B cell (primary cell): Measurements from ENCODE around the gene GRK3. TPM values are rescaled to one million over a fixed set of nuclear protein-coding genes. Genes with fewer than 3 reads are reported as not detected.

Experiments
- ATAC-seq: fragments of 200-7000 bp; cut with Tn5 transposase; one replicate; pipeline ENCODE4 v1.10.0; 2021; ENCODE audit warnings: low read depth, mild to moderate bottlenecking, moderate number of reproducible peaks, moderate library complexity
- CTCF ChIA-PET: fragments of 350-600 bp; sonication (Branson Sonifier 250); formaldehyde crosslinking; loops from one replicate; lab custom pipeline; 2021; ENCODE audit warnings: antibody characterized with exemption, inconsistent platforms; lab: Charles Lee
- POLR2A ChIA-PET: fragments of 350-600 bp; sonication (Branson Sonifier 250); formaldehyde crosslinking; loops from one replicate; lab custom pipeline; 2021; ENCODE audit warnings: antibody characterized with exemption; lab: Charles Lee
- DNase-seq: peaks from one replicate; pipeline ENCODE4 v3.0.0; 2013
- H2AFZ ChIP-seq: 2 replicates; pipeline ENCODE4 v1.6.1; 2012; ENCODE audit warnings: mild to moderate bottlenecking, low read depth, low read length; ENCODE audit not compliant: insufficient read depth, poor library complexity, severe bottlenecking
- H3K27ac ChIP-seq, 2 donors: 1 replicate in 1 of 2; 2 replicates in 1 of 2; pipeline ENCODE4 v1.5.1; 2012 to 2013; ENCODE audit warnings: low read length in 2 of 2, mild to moderate bottlenecking in 2 of 2, moderate library complexity in 1 of 2
- H3K27me3 ChIP-seq, 4 experiments: fragments of 200-600 bp in 1 of 4; sonication (generic) in 1 of 4; replicated peaks in 1 of 4; 1 replicate in 2 of 4; 2 replicates in 2 of 4; pipeline versions ENCODE4 v1.6.1 to v1.7.0; 2013 to 2016; ENCODE audit warnings: low read length in 3 of 4, mild to moderate bottlenecking in 2 of 4, mixed read lengths in 1 of 4, moderate library complexity in 1 of 4; ENCODE audit not compliant: insufficient read depth in 4 of 4, control insufficient read depth in 3 of 4; ENCODE audit errors: control extremely low read depth in 1 of 4
- H3K36me3 ChIP-seq, 2 experiments: replicated peaks in 1 of 2; 1 replicate in 1 of 2; 2 replicates in 1 of 2; pipeline versions ENCODE4 v1.6.1 to v1.7.1; 2013; ENCODE audit warnings: low read length in 1 of 2; ENCODE audit not compliant: insufficient read depth in 2 of 2, control insufficient read depth in 1 of 2; ENCODE audit errors: control extremely low read depth in 1 of 2, extremely low read depth in 1 of 2
- H3K4me1 ChIP-seq, 2 donors: fragments of 200-600 bp in 1 of 2; sonication (generic) in 1 of 2; 1 replicate in 1 of 2; 2 replicates in 1 of 2; pipeline versions ENCODE4 v1.5.1 to v1.6.1; 2013 to 2017; ENCODE audit warnings: low read length in 2 of 2; ENCODE audit not compliant: control insufficient read depth in 2 of 2, insufficient read depth in 2 of 2
- H3K4me2 ChIP-seq: replicated peaks from 2 replicates; pipeline ENCODE3; 2012; ENCODE audit warnings: mild to moderate bottlenecking, low read depth, low read length; ENCODE audit not compliant: poor library complexity, severe bottlenecking
- H3K4me3 ChIP-seq, 5 experiments: fragments of 200-600 bp in 1 of 5; sonication (generic) in 1 of 5; 1 replicate in 3 of 5; 2 replicates in 2 of 5; pipeline versions ENCODE4 v1.5.1 to v1.7.0; 2011 to 2016; ENCODE audit warnings: low read length in 4 of 5, mild to moderate bottlenecking in 4 of 5, low read depth in 2 of 5, control low read depth in 1 of 5, moderate library complexity in 1 of 5; ENCODE audit not compliant: insufficient read depth in 1 of 5; ENCODE audit errors: control extremely low read depth in 1 of 5, extremely low read depth in 1 of 5
- H3K79me2 ChIP-seq: fragments of 200-600 bp; sonication (generic); one replicate; pipeline ENCODE4 v1.6.0; 2016; ENCODE audit warnings: low read length; ENCODE audit not compliant: control insufficient read depth, insufficient read depth
- H3K9ac ChIP-seq: fragments of 200-600 bp; sonication (generic); 2 replicates; pipeline ENCODE4 v1.6.1; 2017; ENCODE audit warnings: mild to moderate bottlenecking, low read length, moderate library complexity
- H3K9me3 ChIP-seq, 3 donors: one replicate each; pipeline versions ENCODE4 v1.6.1 to v1.7.1; 2013; ENCODE audit warnings: low read length in 2 of 3; ENCODE audit not compliant: control insufficient read depth in 2 of 3, insufficient read depth in 1 of 3; ENCODE audit errors: control extremely low read depth in 1 of 3
- H4K20me1 ChIP-seq: 2 replicates; pipeline ENCODE4 v1.6.0; 2012; ENCODE audit warnings: mild to moderate bottlenecking, low read length; ENCODE audit not compliant: insufficient read depth, control insufficient read depth, poor library complexity, severe bottlenecking
- H3K27ac Mint-ChIP-seq: one replicate; pipeline ENCODE4 v1.8.0; 2021; ENCODE audit warnings: mixed read lengths
- H3K27me3 Mint-ChIP-seq: one replicate; pipeline ENCODE4 v1.8.0; 2021; ENCODE audit warnings: mixed read lengths
- H3K4me1 Mint-ChIP-seq: one replicate; pipeline ENCODE4 v1.8.0; 2021; ENCODE audit warnings: mixed read lengths
- H3K4me3 Mint-ChIP-seq: one replicate; pipeline ENCODE4 v1.8.0; 2021; ENCODE audit warnings: mixed read lengths
- H3K9me3 Mint-ChIP-seq: one replicate; pipeline ENCODE4 v1.8.0; 2022; ENCODE audit warnings: mixed read lengths; ENCODE audit not compliant: insufficient read depth
- EZH2 ChIP-seq: IDR thresholded peaks from 2 replicates; pipeline ENCODE4 v1.6.1; 2012; ENCODE audit warnings: borderline replicate concordance, low read depth, mild to moderate bottlenecking, moderate library complexity, low read length; ENCODE audit not compliant: insufficient read depth, poor library complexity, severe bottlenecking
- WGBS: methylation state at CpG from one replicate; pipeline ENCODE4 v1.1.5; 2013; ENCODE audit warnings: missing lambda C conversion rate; ENCODE audit not compliant: insufficient coverage; 5-methylcytosine and 5-hydroxymethylcytosine counted together
- intact Hi-C: fragments of 100-400 bp; cut with micrococcal nuclease; formaldehyde crosslinking; loops from one replicate; pipeline ENCODE4 v1.10.0; 2022
- polyA plus RNA-seq: library from polyadenylated mRNA; depleted of rRNA; stranded (reverse); fragments of >200 nt; gene quantifications from 2 replicates; pipeline ENCODE4 v1.2.3, GENCODE V29; 2012
- total RNA-seq, 2 donors: library from RNA; stranded (reverse); fragments of 120-200 nt in 1 of 2; gene quantifications; 1 replicate in 1 of 2; 2 replicates in 1 of 2; pipeline versions ENCODE4 v1.2.3 to v1.2.4, GENCODE V29; 2013 to 2022
- TF ChIP-seq, protein P1 (sequence below): fragments of 200-600 bp; IDR thresholded peaks from one replicate; pipeline ENCODE4 v1.8.0; 2022; ENCODE audit warnings: antibody characterized with exemption, mild to moderate bottlenecking

GRK3 gene
- total and polyA plus RNA-seq, 2 donors (not counting 1 experiment from before 2014, with no cell fraction given) = 17.6 to 61.0 TPM

DNA sequence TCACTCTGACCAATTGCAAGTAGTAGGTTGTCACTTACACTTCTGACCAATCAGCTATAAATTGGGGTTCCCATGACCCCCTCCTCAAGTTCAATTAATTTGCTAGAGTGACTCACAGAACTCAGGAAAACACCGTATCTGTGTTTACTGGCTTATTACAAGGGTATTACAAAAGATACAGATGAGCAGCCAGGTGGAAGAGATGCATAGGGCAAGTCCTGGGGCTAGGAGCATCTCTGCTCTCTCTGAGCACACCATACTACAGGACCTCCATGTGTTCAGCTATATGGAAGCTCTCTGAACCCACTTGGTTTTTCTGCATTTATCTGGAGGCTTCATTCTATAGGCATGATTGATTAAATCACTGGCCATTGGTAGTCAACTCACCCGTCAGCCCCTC lies 11.3 kb upstream of the GRK3 start:
- ChIA-PET CTCF (interaction anchor here (1.4 to 2.0 kb wide), 1 partner anchor 9 kb away, joined by 7 to 9 read pairs; no protein-coding TSS in a partner anchor), POLR2A (interaction anchor here (0.7 to 2.2 kb wide), 3 partner anchors 9 to 18 kb away, joined by 3 to 7 read pairs (median 3); partner anchors contain the start of gene GRK3)

DNA sequence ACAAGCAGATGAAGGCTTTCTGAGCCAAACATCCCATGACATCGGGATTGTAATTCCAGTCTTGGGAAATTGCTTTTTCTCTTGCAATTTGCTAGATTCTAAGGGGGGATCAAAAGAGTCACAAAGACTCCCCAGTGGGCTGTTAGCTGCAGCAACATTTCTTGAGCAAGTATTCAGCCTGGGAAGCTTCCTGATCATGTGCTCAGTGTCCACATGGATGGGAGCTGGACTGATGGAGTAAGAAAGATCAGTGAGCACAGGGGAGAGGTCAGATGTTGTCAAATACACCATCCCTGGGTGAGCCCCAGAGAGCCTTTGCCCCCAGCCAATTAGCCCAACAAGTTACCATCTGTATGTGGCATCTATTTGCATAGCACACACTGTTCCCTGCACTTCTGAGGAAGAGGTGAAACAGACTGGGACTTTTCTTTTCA lies 10.2 kb upstream of the GRK3 start:
- TF ChIP-seq EZH2 = no peak
- TF ChIP-seq, protein P1, sequence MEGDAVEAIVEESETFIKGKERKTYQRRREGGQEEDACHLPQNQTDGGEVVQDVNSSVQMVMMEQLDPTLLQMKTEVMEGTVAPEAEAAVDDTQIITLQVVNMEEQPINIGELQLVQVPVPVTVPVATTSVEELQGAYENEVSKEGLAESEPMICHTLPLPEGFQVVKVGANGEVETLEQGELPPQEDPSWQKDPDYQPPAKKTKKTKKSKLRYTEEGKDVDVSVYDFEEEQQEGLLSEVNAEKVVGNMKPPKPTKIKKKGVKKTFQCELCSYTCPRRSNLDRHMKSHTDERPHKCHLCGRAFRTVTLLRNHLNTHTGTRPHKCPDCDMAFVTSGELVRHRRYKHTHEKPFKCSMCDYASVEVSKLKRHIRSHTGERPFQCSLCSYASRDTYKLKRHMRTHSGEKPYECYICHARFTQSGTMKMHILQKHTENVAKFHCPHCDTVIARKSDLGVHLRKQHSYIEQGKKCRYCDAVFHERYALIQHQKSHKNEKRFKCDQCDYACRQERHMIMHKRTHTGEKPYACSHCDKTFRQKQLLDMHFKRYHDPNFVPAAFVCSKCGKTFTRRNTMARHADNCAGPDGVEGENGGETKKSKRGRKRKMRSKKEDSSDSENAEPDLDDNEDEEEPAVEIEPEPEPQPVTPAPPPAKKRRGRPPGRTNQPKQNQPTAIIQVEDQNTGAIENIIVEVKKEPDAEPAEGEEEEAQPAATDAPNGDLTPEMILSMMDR = no peak
- no peaks in the 10 kb centered on the region for H3K36me3 ChIP-seq
- peaks cover 0 to 11% (median 2%) of the 10 kb centered on the region in 3 donors for H3K9me3 ChIP-seq
- no peak overlapping the region for H2AFZ ChIP-seq
- intact Hi-C loops = no loop called here
- H3K27me3 Mint-ChIP-seq = no peaks in the 10 kb centered on the region
- H3K27ac ChIP-seq = no peak overlapping the region
- no peaks in the 10 kb centered on the region for H4K20me1 ChIP-seq
- H3K9me3 Mint-ChIP-seq = no peaks in the 10 kb centered on the region
- H3K4me1 Mint-ChIP-seq = peaks cover 43% of the 10 kb centered on the region
- no peak overlapping the region for H3K9ac ChIP-seq
- no peaks in the 10 kb centered on the region for H3K79me2 ChIP-seq
- no peak overlapping the region for H3K4me2 ChIP-seq
- DNase-seq = no peak
- H3K4me1 ChIP-seq = peaks cover 24 to 31% of the 10 kb centered on the region in 2 donors
- H3K4me3 Mint-ChIP-seq = no peak overlapping the region
- CTCF ChIA-PET = interaction anchor here (1.3 to 2.0 kb wide), 3 partner anchors 9 to 147 kb away, joined by 3 to 9 read pairs (median 3); no protein-coding TSS in a partner anchor
- H3K27ac Mint-ChIP-seq = no peak overlapping the region
- POLR2A ChIA-PET = interaction anchor here (1.4 to 2.2 kb wide), 2 partner anchors 9 to 10 kb away, joined by 3 to 7 read pairs; partner anchors contain the start of gene GRK3
- no peaks in the 10 kb centered on the region for H3K27me3 ChIP-seq
- 100% methylated on average over 1 of the region's 1 CpG for WGBS
- ATAC-seq = no peak
- no peak overlapping the region for H3K4me3 ChIP-seq

More for the DNA sequence above, 11.3 kb upstream of the GRK3 start:
- Histone ChIP-seq H3K36me3 (no peaks in the 10 kb centered on the region), H3K9ac (no peak overlapping the region), H3K4me1 (peaks cover 17 to 25% of the 10 kb centered on the region in 2 donors), H3K79me2 (no peaks in the 10 kb centered on the region), H3K27me3 (no peaks in the 10 kb centered on the region), H3K27ac (no peak overlapping the region), H3K9me3 (peaks cover 0 to 11% (median 2%) of the 10 kb centered on the region in 3 donors), H4K20me1 (no peaks in the 10 kb centered on the region), H3K4me2 (no peak overlapping the region), H2AFZ (no peak overlapping the region), H3K4me3 (no peak overlapping the region)
- Mint-ChIP-seq H3K4me3 (no peak overlapping the region), H3K4me1 (peaks cover 42% of the 10 kb centered on the region), H3K9me3 (no peaks in the 10 kb centered on the region), H3K27ac (no peak overlapping the region), H3K27me3 (no peaks in the 10 kb centered on the region)
- DNase-seq (no peak), ATAC-seq (no peak)
- no CpG with 5 or more reads among the region's 2 CpGs for WGBS
- TF ChIP-seq, protein P1 = no peak
- no peak for TF ChIP-seq EZH2
- intact Hi-C loops = no loop called here
